Measurements from ENCODE around the gene BIRC2.

The BIRC2 gene

GRCh38 chr11:102323542-102324251 lies 23.3 kb upstream of the BIRC2 start:
- ChIA-PET CTCF (interaction anchor here (0.6 kb wide), 1 partner anchor 154 kb away, joined by 3 read pairs; no protein-coding TSS in a partner anchor), POLR2A (no interaction called here)
- H3K4me1 ChIP-seq (ENCODE audit: control insufficient read depth, insufficient read depth, low read length): no peaks in the 10 kb centered on the region
- no peak overlapping the region for H3K4me3 ChIP-seq (ENCODE audit: low read depth, low read length)
- TF ChIP-seq ATF2 (tag by site-specific recombination; IDR thresholded peaks at IDR 0.05; ENCODE audit: low read depth) (peak; percentile 70; the same call in 1 of the 2 replicates), ZNF121 (tag by site-specific recombination; IDR thresholded peaks at IDR 0.05) (no peak)
- H3K9me3 ChIP-seq (ENCODE audit: control insufficient read depth, insufficient read depth, low read depth, low read length): no peaks in the 10 kb centered on the region
- H3K27ac ChIP-seq (ENCODE audit: extremely low read depth, low read depth, low read length): no peak overlapping the region
- H3K36me3 ChIP-seq (ENCODE audit: control insufficient read depth in 2 of 2, insufficient read depth in 1 of 2, low read length in 2 of 2): no peaks in the 10 kb centered on the region

- no peaks in the 10 kb centered on the region for H3K4me1 ChIP-seq (ENCODE audit: control insufficient read depth, insufficient read depth, low read length)
- CTCF ChIA-PET: interaction anchor here (0.6 to 1.1 kb wide), 3 partner anchors 17 to 170 kb away, joined by 3 read pairs; no protein-coding TSS in a partner anchor
- POLR2A ChIA-PET: no interaction called here
- no peak overlapping the region for H3K27ac ChIP-seq (ENCODE audit: extremely low read depth, low read depth, low read length)
- no peak overlapping the region for H3K4me3 ChIP-seq (ENCODE audit: low read depth, low read length)
- H3K9me3 ChIP-seq (ENCODE audit: control insufficient read depth, insufficient read depth, low read depth, low read length): no peaks in the 10 kb centered on the region
- no peaks in the 10 kb centered on the region for H3K36me3 ChIP-seq (ENCODE audit: control insufficient read depth in 2 of 2, insufficient read depth in 1 of 2, low read length in 2 of 2)
- no peak for TF ChIP-seq ZNF558 (tag by site-specific recombination; IDR thresholded peaks at IDR 0.05)
Observed at GRCh38 chr11:102325088-102325487, 21.9 kb upstream of the BIRC2 start.

GRCh38 chr11:102328748-102329147 lies 18.3 kb upstream of the BIRC2 start:
- Histone ChIP-seq H3K4me3 (ENCODE audit: low read depth, low read length) (no peak overlapping the region), H3K4me1 (ENCODE audit: control insufficient read depth, insufficient read depth, low read length) (no peaks in the 10 kb centered on the region), H3K9me3 (ENCODE audit: control insufficient read depth, insufficient read depth, low read depth, low read length) (no peaks in the 10 kb centered on the region), H3K27ac (ENCODE audit: extremely low read depth, low read depth, low read length) (no peak overlapping the region), H3K36me3 (ENCODE audit: control insufficient read depth in 2 of 2, insufficient read depth in 1 of 2, low read length in 2 of 2) (no peaks in the 10 kb centered on the region)
- CTCF ChIA-PET: interaction anchor here (0.6 kb wide), 1 partner anchor 336 kb away, joined by 3 read pairs; no protein-coding TSS in a partner anchor
- POLR2A ChIA-PET: no interaction called here
- TF ChIP-seq ZNF121 (tag by site-specific recombination; IDR thresholded peaks at IDR 0.05): no peak
- TF ChIP-seq ZBTB17 (tag by site-specific recombination; IDR thresholded peaks at IDR 0.05): no peak
- no peak for TF ChIP-seq ZNF350 (tag by site-specific recombination; IDR thresholded peaks at IDR 0.05)
- no peak for TF ChIP-seq ZNF18 (tag by site-specific recombination; IDR thresholded peaks at IDR 0.05)
- no peak for TF ChIP-seq SCRT2 (tag by site-specific recombination; IDR thresholded peaks at IDR 0.05)
- no peak for TF ChIP-seq ZSCAN16 (tag by site-specific recombination; IDR thresholded peaks at IDR 0.05)
- TF ChIP-seq ZNF157 (tag by site-specific recombination; IDR thresholded peaks at IDR 0.05): no peak
- no peak for TF ChIP-seq ATF2 (tag by site-specific recombination; IDR thresholded peaks at IDR 0.05; ENCODE audit: low read depth)
- TF ChIP-seq ZNF335 (tag by site-specific recombination; conservative IDR thresholded peaks at IDR 0.05): no peak
- TF ChIP-seq GLI4 (tag by site-specific recombination; IDR thresholded peaks at IDR 0.05): no peak
- no peak for TF ChIP-seq ZNF24 (tag by site-specific recombination; IDR thresholded peaks at IDR 0.05)
- no peak for TF ChIP-seq ZNF488 (tag by site-specific recombination; IDR thresholded peaks at IDR 0.05)
- TF ChIP-seq ZBTB49 (tag by site-specific recombination; IDR thresholded peaks at IDR 0.05; ENCODE audit: low read depth): no peak
- TF ChIP-seq ZBTB11 (tag by site-specific recombination; conservative IDR thresholded peaks at IDR 0.05; ENCODE audit: low read depth): no peak
- no peak for TF ChIP-seq ZNF660 (tag by site-specific recombination; IDR thresholded peaks at IDR 0.05)
